Skeletal muscle satellite cell (primary cell): Measurements from ENCODE around the gene NTMT2.
"Not testable (repeated sequence)": the region's sequence is repeated elsewhere in the genome, so short reads cannot be mapped to it uniquely, and the experiment has no call there.

Experiments used
- H3K27me3 ChIP-seq: 2 replicates; pipeline ENCODE4 v1.7.0; 2013; ENCODE audit warnings: low read length; ENCODE audit not compliant: control insufficient read depth, insufficient read depth
- H3K36me3 ChIP-seq: 2 replicates; pipeline ENCODE4 v1.7.0; 2013; ENCODE audit warnings: mild to moderate bottlenecking, control low read depth, low read length; ENCODE audit not compliant: insufficient read depth
- H3K4me1 ChIP-seq: 2 replicates; pipeline ENCODE4 v1.7.0; 2013; ENCODE audit warnings: low read length; ENCODE audit not compliant: control insufficient read depth, insufficient read depth
- H3K4me2 ChIP-seq: 2 replicates; pipeline ENCODE4 v1.7.0; 2013; ENCODE audit warnings: mild to moderate bottlenecking, low read length
- H3K4me3 ChIP-seq: 2 replicates; pipeline ENCODE4 v1.7.0; 2013; ENCODE audit warnings: low read length
- H3K9ac ChIP-seq: 2 replicates; pipeline ENCODE4 v1.7.0; 2013; ENCODE audit warnings: mild to moderate bottlenecking, low read depth, low read length, moderate library complexity
- H3K9me3 ChIP-seq: replicated peaks from 2 replicates; pipeline ENCODE4 v1.7.0; 2013; ENCODE audit warnings: mild to moderate bottlenecking, control low read depth, low read length

The NTMT2 gene

DNA sequence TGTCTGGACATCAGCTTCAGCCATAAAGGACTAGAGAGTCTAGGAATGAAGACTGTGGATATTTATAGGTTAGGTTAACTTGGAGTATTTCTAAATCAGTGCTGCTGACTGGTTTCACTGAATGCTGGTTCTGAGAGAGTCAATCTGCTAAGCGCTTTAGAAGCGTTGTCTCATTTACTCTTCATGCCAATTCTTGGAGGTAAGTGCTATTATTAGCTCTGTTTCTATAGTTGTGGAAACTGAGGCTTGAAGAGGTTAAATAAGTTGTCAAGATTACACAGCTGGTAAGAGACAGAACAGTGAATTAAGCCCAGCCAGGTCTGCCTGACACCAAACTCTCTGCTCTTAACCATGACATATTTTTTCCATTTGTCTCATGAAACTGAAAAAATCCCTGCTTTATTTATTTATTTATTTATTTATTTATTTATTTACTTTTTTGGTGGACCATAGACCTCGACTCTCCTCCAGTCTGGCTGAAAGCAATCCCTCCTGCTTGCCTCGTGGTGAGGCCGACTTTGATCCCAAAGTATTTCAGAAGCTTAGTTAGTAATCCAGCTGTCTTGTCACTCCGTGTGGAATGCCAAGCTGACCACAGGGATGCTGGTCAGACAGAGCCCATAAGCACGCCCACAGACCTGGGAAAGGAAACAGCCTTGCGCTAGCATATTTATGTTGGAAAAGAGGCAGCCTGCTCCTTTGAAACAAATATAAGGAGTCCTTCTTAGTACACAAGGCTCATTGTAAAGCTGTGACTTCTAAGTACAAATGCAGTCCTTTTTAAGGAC lies 16.9 kb downstream of the NTMT2 start:
- H3K4me1 ChIP-seq, result peaks cover 5% of the 10 kb centered on the region
- H3K36me3 ChIP-seq, result no peaks in the 10 kb centered on the region
- no peaks in the 10 kb centered on the region for H3K27me3 ChIP-seq
- no peaks in the 10 kb centered on the region for H3K9me3 ChIP-seq
- no peak overlapping the region for H3K4me3 ChIP-seq
- no peak overlapping the region for H3K9ac ChIP-seq
- H3K4me2 ChIP-seq, result peak overlapping the region; percentile 34

- H3K36me3 ChIP-seq, result no peaks in the 10 kb centered on the region
- H3K4me3 ChIP-seq, result no peak overlapping the region
- no peaks in the 10 kb centered on the region for H3K9me3 ChIP-seq
- H3K9ac ChIP-seq, result no peak overlapping the region
- no peak overlapping the region for H3K4me2 ChIP-seq
- H3K4me1 ChIP-seq, result peaks cover 9% of the 10 kb centered on the region
- no peaks in the 10 kb centered on the region for H3K27me3 ChIP-seq
Measured at GRCh38 chr1:170164103-170164763, 18.5 kb downstream of the NTMT2 start.

- no peaks in the 10 kb centered on the region for H3K9me3 ChIP-seq
- H3K36me3 ChIP-seq, result no peaks in the 10 kb centered on the region
- H3K9ac ChIP-seq, result no peak overlapping the region
- H3K4me2 ChIP-seq, result no peak overlapping the region
- H3K4me1 ChIP-seq, result peaks cover 9% of the 10 kb centered on the region
- H3K27me3 ChIP-seq, result no peaks in the 10 kb centered on the region
- H3K4me3 ChIP-seq, result no peak overlapping the region
Measured at GRCh38 chr1:170166518-170167180, 20.9 kb downstream of the NTMT2 start.

- H3K4me3 ChIP-seq, result peak overlapping the region; percentile 44
- peak overlapping the region; percentile 33 for H3K9ac ChIP-seq
- H3K36me3 ChIP-seq, result no peaks in the 10 kb centered on the region
Measured at GRCh38 chr1:170168265-170168664, 22.5 kb downstream of the NTMT2 start.

GRCh38 chr1:170170513-170170912 lies 24.8 kb downstream of the NTMT2 start:
- H3K36me3 ChIP-seq, H3K9ac ChIP-seq, H3K4me1 ChIP-seq, H3K27me3 ChIP-seq, H3K4me3 ChIP-seq, H3K4me2 ChIP-seq, H3K9me3 ChIP-seq: not testable (repeated sequence)

More at GRCh38 chr1:170168265-170168664, 22.5 kb downstream of the NTMT2 start:
- no peaks in the 10 kb centered on the region for H3K27me3 ChIP-seq
- peak overlapping the region; percentile 72 for H3K4me2 ChIP-seq
- H3K4me1 ChIP-seq, result peaks cover 5% of the 10 kb centered on the region
- no peaks in the 10 kb centered on the region for H3K9me3 ChIP-seq

DNA sequence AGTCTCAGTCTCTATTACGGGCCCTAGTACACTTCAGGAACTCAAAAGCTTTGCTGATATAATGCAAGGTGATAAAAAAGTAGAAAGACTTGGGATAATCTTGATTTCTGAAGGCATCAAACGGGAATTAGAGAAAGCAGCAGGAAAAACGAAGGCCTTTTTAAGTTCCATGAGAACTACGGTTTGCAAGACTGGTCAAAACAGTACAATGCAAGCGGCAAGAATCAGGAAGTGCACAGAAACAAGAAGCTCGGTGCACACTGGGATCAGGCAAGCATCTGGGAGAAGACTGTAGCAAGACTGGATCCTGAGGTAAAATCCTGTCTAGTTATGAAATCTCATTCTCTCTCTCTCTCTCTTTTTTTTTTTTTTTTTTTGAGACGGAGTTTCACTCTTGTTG lies 28.6 kb downstream of the NTMT2 start:
- Histone ChIP-seq H3K9ac (no peak overlapping the region), H3K4me2 (no peak overlapping the region), H3K27me3 (no peaks in the 10 kb centered on the region), H3K4me3 (no peak overlapping the region), H3K36me3 (no peaks in the 10 kb centered on the region), H3K9me3 (no peaks in the 10 kb centered on the region), H3K4me1 (no peaks in the 10 kb centered on the region)

DNA sequence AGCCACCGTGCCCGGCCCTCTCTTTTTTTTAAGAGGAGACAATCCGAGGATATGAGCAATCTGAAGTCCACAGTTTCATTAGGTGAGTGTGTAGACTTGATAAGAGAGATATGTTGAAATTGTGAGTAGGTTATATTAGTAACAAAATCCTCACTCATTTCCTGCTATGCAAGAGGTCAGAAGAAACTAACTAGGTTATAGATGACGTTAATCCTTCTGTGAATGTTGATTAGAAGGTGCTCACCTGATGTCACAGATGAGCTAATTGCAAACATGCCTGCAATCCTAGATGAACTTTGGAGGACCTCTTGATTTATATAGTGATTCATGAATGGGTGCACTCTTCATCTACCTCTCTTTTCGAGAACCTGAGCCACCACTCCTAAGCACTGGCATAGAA lies 29.3 kb downstream of the NTMT2 start:
- H3K4me2 ChIP-seq, result no peak overlapping the region
- no peaks in the 10 kb centered on the region for H3K36me3 ChIP-seq
- H3K4me1 ChIP-seq, result no peaks in the 10 kb centered on the region
- no peak overlapping the region for H3K9ac ChIP-seq
- H3K9me3 ChIP-seq, result no peaks in the 10 kb centered on the region
- no peaks in the 10 kb centered on the region for H3K27me3 ChIP-seq
- H3K4me3 ChIP-seq, result no peak overlapping the region

- H3K27me3 ChIP-seq, result no peaks in the 10 kb centered on the region
- no peak overlapping the region for H3K4me2 ChIP-seq
- no peaks in the 10 kb centered on the region for H3K36me3 ChIP-seq
- H3K4me3 ChIP-seq, result no peak overlapping the region
- H3K9ac ChIP-seq, result no peak overlapping the region
- H3K9me3 ChIP-seq, result no peaks in the 10 kb centered on the region
- H3K4me1 ChIP-seq, result no peaks in the 10 kb centered on the region
Measured at GRCh38 chr1:170175484-170175883, 29.7 kb downstream of the NTMT2 start.

- H3K9ac ChIP-seq, result no peak overlapping the region
- H3K4me3 ChIP-seq, result no peak overlapping the region
- no peaks in the 10 kb centered on the region for H3K9me3 ChIP-seq
- H3K4me1 ChIP-seq, result no peaks in the 10 kb centered on the region
- no peaks in the 10 kb centered on the region for H3K36me3 ChIP-seq
- H3K4me2 ChIP-seq, result no peak overlapping the region
- H3K27me3 ChIP-seq, result no peaks in the 10 kb centered on the region
Measured at GRCh38 chr1:170176772-170177171, 31.0 kb downstream of the NTMT2 start.

DNA sequence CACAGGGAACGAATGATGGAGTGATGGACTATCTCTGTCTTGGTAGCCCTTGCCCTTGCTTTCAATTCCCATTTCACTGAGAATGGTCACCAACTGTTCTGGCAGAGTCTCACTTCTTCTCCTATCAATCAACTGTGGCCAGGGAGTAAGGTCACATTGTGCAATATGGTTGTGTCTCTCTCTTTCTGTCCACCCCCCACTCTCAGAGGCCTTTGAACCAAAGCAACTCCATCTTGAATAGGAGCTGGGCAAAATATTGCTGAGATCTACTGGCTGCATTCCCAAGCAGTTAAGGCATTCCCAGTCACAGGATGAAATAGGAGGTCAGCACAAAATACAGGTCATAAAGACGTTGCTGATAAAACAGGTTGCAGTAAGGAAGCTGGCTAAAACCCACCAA lies 36.7 kb downstream of the NTMT2 start:
- Histone ChIP-seq H3K4me1 (no peaks in the 10 kb centered on the region), H3K9ac (no peak overlapping the region), H3K9me3 (no peaks in the 10 kb centered on the region), H3K36me3 (no peaks in the 10 kb centered on the region), H3K27me3 (no peaks in the 10 kb centered on the region), H3K4me3 (no peak overlapping the region), H3K4me2 (no peak overlapping the region)

GRCh38 chr1:170192546-170192945 lies 46.8 kb downstream of the NTMT2 start:
- no peaks in the 10 kb centered on the region for H3K27me3 ChIP-seq

More at GRCh38 chr1:170192546-170192945, 46.8 kb downstream of the NTMT2 start:
- Histone ChIP-seq H3K9me3 (no peaks in the 10 kb centered on the region), H3K4me3 (no peak overlapping the region), H3K4me2 (no peak overlapping the region), H3K9ac (no peak overlapping the region), H3K4me1 (no peaks in the 10 kb centered on the region), H3K36me3 (no peaks in the 10 kb centered on the region)
